Hypothalamus (tissue), 51 donors: ENCODE measurements around the gene ZFY.
"Not testable (repeated sequence)": the region's sequence is repeated elsewhere in the genome, so short reads cannot be mapped to it uniquely, and the experiment has no call there.

Experiments
- DNase-seq, 51 donors: peaks; one replicate each; lab custom pipeline; 2025; lab: John Stamatoyannopoulos, UW

ZFY gene

GRCh38 chrY:2972708-2973107 lies 37.5 kb downstream of the ZFY start:
- no peak for DNase-seq

- no peak for DNase-seq
Observed at GRCh38 chrY:2973110-2973751, 38.0 kb downstream of the ZFY start.

- no peak for DNase-seq
Observed at GRCh38 chrY:2979283-2979682, 44.1 kb downstream of the ZFY start.

- DNase-seq, result no peak
Observed at GRCh38 chrY:2984491-2984890, 49.3 kb downstream of the ZFY start.

- not testable (repeated sequence) for DNase-seq
Observed at GRCh38 chrY:2987178-2987577, 52.0 kb downstream of the ZFY start.

- DNase-seq, result not testable (repeated sequence)
Observed at GRCh38 chrY:2997369-2997768, 62.2 kb downstream of the ZFY start.

- no peak for DNase-seq
Observed at GRCh38 chrY:3002190-3002589, 67.0 kb downstream of the ZFY start.

- DNase-seq, result peak in 17 of 51 donors; percentile 0 to 8 (median 0)
Observed at GRCh38 chrY:3002680-3003515, 67.7 kb downstream of the ZFY start.

GRCh38 chrY:3003516-3003830 lies 68.3 kb downstream of the ZFY start:
- DNase-seq, result peak in 1 of 51 donors; percentile 1

- DNase-seq, result peak in 3 of 51 donors; percentile 0 to 3 (median 0)
Observed at GRCh38 chrY:3003846-3004245, 68.7 kb downstream of the ZFY start.

- DNase-seq, result not testable (repeated sequence)
Observed at GRCh38 chrY:3006031-3006430, 70.8 kb downstream of the ZFY start.

- DNase-seq, result no peak
Observed at GRCh38 chrY:3007967-3008366, 72.8 kb downstream of the ZFY start.

- DNase-seq, result no peak
Observed at GRCh38 chrY:3012226-3012625, 77.0 kb downstream of the ZFY start.

GRCh38 chrY:3016594-3016993 lies 81.4 kb downstream of the ZFY start:
- DNase-seq, result no peak

GRCh38 chrY:3018546-3018945 lies 83.4 kb downstream of the ZFY start:
- DNase-seq, result no peak

GRCh38 chrY:3019584-3019983 lies 84.4 kb downstream of the ZFY start:
- no peak for DNase-seq

GRCh38 chrY:3021176-3021575 lies 86.0 kb downstream of the ZFY start:
- DNase-seq, result no peak

GRCh38 chrY:3023606-3024005 lies 88.4 kb downstream of the ZFY start:
- no peak for DNase-seq

- no peak for DNase-seq
Observed at GRCh38 chrY:3025357-3025756, 90.2 kb downstream of the ZFY start.
